Heart right ventricle (tissue), 16 donors: ENCODE measurements around the gene PPM1N. TPM values are rescaled to one million over a fixed set of nuclear protein-coding genes. Genes with fewer than 3 reads are reported as not detected.

Experiments used
- ATAC-seq, 8 donors: fragments of 200-7000 bp; cut with Tn5 transposase; one replicate each; pipeline ENCODE4 v1.9.1; 2020; ENCODE audit warnings: mild to moderate bottlenecking in 8 of 8, moderate library complexity in 8 of 8, moderate number of reproducible peaks in 1 of 8
- DNase-seq, 2 donors: peaks; one replicate each; pipeline ENCODE4 v3.0.0-alpha.2; 2020
- H3K27ac ChIP-seq, 10 donors: fragments of 200-600 bp; sonication (generic) in 2 of 10; one replicate each; pipeline versions ENCODE4 v1.5.0 to v1.8.0; 2020 to 2022; ENCODE audit warnings: mild to moderate bottlenecking in 3 of 10
- H3K27me3 ChIP-seq, 7 donors: fragments of 200-600 bp; one replicate each; pipeline ENCODE4 v1.8.0; 2021 to 2022; ENCODE audit warnings: mild to moderate bottlenecking in 2 of 7
- H3K36me3 ChIP-seq, 9 donors: fragments of 200-600 bp; sonication (generic) in 1 of 9; one replicate each; pipeline versions ENCODE4 v1.5.0 to v1.8.0; 2020 to 2022; ENCODE audit warnings: mild to moderate bottlenecking in 2 of 9
- H3K4me1 ChIP-seq, 9 donors: fragments of 200-600 bp; sonication (generic) in 1 of 9; one replicate each; pipeline versions ENCODE4 v1.5.0 to v1.8.0; 2020 to 2022; ENCODE audit warnings: mild to moderate bottlenecking in 4 of 9
- H3K4me3 ChIP-seq, 10 donors: fragments of 200-600 bp; sonication (generic) in 2 of 10; one replicate each; pipeline versions ENCODE4 v1.5.0 to v1.8.0; 2020 to 2022; ENCODE audit warnings: mild to moderate bottlenecking in 7 of 10, moderate library complexity in 2 of 10
- H3K9me3 ChIP-seq, 11 donors: fragments of 200-600 bp in 10 of 11; sonication (generic) in 2 of 11; one replicate each; pipeline versions ENCODE4 v1.5.0 to v1.8.0; 2013 to 2022; ENCODE audit warnings: mild to moderate bottlenecking in 2 of 11, control low read depth in 1 of 11, moderate library complexity in 1 of 11
- WGBS, 2 donors: extraction: QIAGEN DNeasy Blood & Tissue Kit; methylation state at CpG; one replicate each; pipeline ENCODE4 v1.1.7; 2013; ENCODE audit warnings: inconsistent platforms in 1 of 2; 5-methylcytosine and 5-hydroxymethylcytosine counted together
- intact Hi-C, 10 donors: fragments of 100-400 bp; cut with DNase I; formaldehyde crosslinking; loops; one replicate each; pipeline versions ENCODE4 v1.11.1 to v1.14.2; 2022
- polyA plus RNA-seq, 2 donors: library from polyadenylated mRNA; stranded (reverse); fragments of 200-250 nt; gene quantifications; one replicate each; pipeline ENCODE4 v1.2.3, GENCODE V29; 2013
- total RNA-seq, 10 donors: library from RNA; stranded (reverse); fragmentation: NEBNext Ultra II Directional in 3 of 10; extraction: Animal tissue kit (Norgen Biotek cat#: 25700) in 3 of 10; gene quantifications; one replicate each; pipeline versions ENCODE4 v1.2.1 to v1.2.4, GENCODE V29; 2021 to 2023
- TF ChIP-seq, protein P1 (sequence below), 9 donors: fragments of 200-600 bp; sonication (generic) in 2 of 9; IDR thresholded peaks; one replicate each; pipeline versions ENCODE4 v1.5.0 to v1.8.0; 2021 to 2022; ENCODE audit warnings: antibody characterized with exemption in 9 of 9, mild to moderate bottlenecking in 5 of 9, moderate library complexity in 1 of 9
- donor health status: Arrhythmogenic right ventricular cardiomyopathy.
- donor health status: ischemic (EF 13 %, LVEDD 7.1; RV severe dilation, severe dysfunction).
- donor health status: healthy with polysubstance abuse.
- donor health status: DM: no; HTN: yes; CAD: no.
- donor health status: DM: no; HTN: no; CAD: no.
- donor health status: ischemic (EF 25% LVEDD 6.9; RV normal size, moderate dysfunction).
- donor health status: ischemic (EF 25% LVEDD 5.7; RV mildly dilated, moderate dysfunction).
- donor health status: healthy.
- donor health status: DM: yes; HTN: yes; CAD: no.
- donor health status: Ischemic cardiomyopathy.
- donor health status: ischemic (EF 35%, LVEDD 5.7; RV mildly dilated, moderate dysfunction).
- donor health status: nonischemic (EF 11% LVEDD 7.7; RV severe dilation, severe dysfunction).
- donor health status: DM: yes; HTN: yes; CAD: no.
- donor health status: PGD.
- donor health status: ischemic (EF 29% LVEDD 5.4; RV normal size, mild dysfunction).
- donor health status: nonischemic (EF 23%, LVEDD 6.1; RV moderate dilation, normal function).

The PPM1N gene
- total and polyA plus RNA-seq, 12 donors = 0.32 to 3.6 (median 0.57) TPM; not detected in 5

DNA sequence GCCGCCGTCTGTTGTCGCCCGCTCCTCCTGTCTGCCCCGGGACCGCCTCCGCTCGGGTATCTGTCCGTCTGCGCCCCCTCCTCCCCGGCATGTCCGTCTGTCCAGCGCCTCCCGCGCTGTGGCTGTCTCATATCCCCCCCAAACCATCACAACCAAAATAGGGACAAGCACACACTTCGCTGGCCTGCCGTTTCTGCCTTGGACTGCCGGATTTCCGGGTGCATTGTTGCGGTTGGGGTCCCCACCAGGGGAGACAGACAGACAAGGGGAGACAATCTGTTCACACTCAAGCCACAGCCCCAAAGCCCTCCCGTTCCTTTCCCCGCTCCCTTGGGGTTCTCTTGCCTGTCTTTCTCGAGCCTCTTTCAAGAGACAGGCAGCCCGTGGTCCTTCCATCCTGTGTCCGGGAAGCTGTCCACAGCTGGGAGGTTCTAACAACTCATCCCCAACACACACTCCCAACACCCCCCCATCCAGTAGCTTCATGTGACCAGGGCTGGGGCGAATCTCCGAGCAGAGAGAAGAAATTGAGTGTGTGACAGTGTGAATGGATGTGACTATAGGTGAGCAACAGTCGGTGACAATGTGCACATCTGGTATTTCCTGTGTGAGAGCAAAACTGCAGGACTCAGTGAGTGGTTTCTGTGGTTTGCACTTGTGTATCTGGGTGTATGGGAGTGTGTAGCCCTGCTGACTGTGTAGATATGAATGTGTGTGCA lies 47.0 kb upstream of the PPM1N start:
- H3K4me3 ChIP-seq = peak overlapping the region; percentile 38 to 74 (median 64)
- H3K36me3 ChIP-seq = no peaks in the 10 kb centered on the region
- ATAC-seq (peak in 7 of 8 donors; percentile 3 to 25 (median 17)), DNase-seq (no peak)
- no peaks in the 10 kb centered on the region for H3K27me3 ChIP-seq
- WGBS, 2 donors = 4 to 5% methylated on average over 27 to 28 of the region's 28 CpGs
- TF ChIP-seq, protein P1, sequence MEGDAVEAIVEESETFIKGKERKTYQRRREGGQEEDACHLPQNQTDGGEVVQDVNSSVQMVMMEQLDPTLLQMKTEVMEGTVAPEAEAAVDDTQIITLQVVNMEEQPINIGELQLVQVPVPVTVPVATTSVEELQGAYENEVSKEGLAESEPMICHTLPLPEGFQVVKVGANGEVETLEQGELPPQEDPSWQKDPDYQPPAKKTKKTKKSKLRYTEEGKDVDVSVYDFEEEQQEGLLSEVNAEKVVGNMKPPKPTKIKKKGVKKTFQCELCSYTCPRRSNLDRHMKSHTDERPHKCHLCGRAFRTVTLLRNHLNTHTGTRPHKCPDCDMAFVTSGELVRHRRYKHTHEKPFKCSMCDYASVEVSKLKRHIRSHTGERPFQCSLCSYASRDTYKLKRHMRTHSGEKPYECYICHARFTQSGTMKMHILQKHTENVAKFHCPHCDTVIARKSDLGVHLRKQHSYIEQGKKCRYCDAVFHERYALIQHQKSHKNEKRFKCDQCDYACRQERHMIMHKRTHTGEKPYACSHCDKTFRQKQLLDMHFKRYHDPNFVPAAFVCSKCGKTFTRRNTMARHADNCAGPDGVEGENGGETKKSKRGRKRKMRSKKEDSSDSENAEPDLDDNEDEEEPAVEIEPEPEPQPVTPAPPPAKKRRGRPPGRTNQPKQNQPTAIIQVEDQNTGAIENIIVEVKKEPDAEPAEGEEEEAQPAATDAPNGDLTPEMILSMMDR (IDR thresholded peaks at IDR 0.05) = no peak
- H3K4me1 ChIP-seq = peaks cover 10 to 63% (median 32%) of the 10 kb centered on the region in 9 donors
- intact Hi-C loops = loop anchor here in 2 of 10 donors (2.0 kb wide), 1 partner anchor 18 kb away; no protein-coding TSS in a partner anchor
- H3K27ac ChIP-seq = peak overlapping the region; percentile 47 to 86 (median 82)
- H3K9me3 ChIP-seq = no peaks in the 10 kb centered on the region

DNA sequence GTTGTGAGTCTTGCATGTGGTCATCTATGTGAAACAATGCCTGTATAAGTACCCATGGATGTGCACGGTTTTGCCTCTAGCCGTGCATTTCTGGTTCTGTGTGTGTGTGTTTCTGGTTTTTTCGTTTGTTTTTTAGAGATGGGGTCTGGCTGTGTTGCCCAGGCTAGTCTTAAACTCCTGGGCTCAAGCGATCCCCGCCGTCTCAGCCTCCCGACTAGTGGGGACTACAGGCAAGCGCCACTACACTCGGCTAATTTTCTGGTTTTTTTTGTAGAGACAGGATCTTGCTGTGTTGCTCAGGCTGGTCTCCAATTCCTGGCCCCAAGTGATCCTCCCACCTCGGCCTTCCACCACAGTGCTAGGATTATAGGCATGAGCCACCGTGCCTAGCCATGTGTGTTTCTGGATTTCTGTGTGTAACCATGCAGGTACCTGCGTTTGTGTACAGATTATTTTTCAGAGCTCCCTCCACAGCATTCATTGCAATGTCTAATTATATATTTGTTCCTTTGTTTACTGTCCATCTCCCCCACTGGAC lies 46.3 kb upstream of the PPM1N start:
- Histone ChIP-seq H3K27me3 (no peaks in the 10 kb centered on the region), H3K36me3 (no peaks in the 10 kb centered on the region), H3K4me3 (no peak overlapping the region), H3K9me3 (no peaks in the 10 kb centered on the region), H3K27ac (peak overlapping the region in 2 of 10 donors; percentile 83 to 86), H3K4me1 (peaks cover 10 to 69% (median 33%) of the 10 kb centered on the region in 9 donors)
- ATAC-seq (no peak), DNase-seq (no peak)
- TF ChIP-seq, protein P1 (IDR thresholded peaks at IDR 0.05) = no peak
- WGBS, 2 donors = 80 to 83% methylated on average over 12 of the region's 12 CpGs
- intact Hi-C loops = loop anchor here in 2 of 10 donors (2.0 kb wide), 1 partner anchor 17 kb away; no protein-coding TSS in a partner anchor

DNA sequence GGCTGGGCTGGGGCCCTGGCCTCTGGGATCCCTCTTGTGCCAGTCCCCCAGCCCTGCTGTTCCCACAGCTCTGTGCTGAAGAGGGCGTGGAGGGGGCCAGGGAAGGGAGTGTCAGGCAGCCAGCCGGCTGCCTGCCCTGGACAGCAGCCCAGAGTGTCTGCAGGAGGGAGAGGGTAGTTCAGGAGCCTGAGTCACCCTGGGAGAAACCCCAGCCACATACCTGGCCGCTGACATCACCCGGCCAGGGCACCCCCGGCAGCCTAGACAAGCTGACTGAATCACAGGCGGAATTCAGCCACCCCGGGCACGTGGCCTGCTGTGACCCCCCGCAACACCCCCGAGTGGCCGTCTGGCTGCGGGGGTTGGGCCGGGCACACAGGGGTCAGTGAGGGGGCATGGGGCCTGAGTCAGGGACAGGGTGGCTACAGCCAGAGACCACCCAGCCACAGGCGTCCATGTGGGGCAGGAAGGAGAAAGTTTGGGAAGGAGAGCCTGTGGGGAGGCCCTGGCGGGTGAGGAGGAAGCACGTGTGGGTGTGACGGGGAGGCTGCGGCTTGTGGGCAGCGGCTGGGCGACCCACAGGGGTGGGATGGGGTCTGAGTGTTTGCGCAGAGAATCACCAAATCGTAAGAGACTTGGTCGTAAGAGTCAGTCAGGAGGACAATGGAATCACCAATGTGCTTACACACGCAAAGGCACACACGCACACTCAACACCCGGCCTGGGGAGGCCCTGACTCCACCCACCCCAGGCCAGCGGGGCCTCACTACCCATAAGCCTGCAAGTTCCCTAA lies 42.3 kb upstream of the PPM1N start:
- Histone ChIP-seq H3K36me3 (no peaks in the 10 kb centered on the region), H3K4me3 (peak overlapping the region in 5 of 10 donors; percentile 15 to 30 (median 26)), H3K27me3 (no peaks in the 10 kb centered on the region), H3K27ac (peak overlapping the region in 8 of 10 donors; percentile 69 to 82 (median 77)), H3K9me3 (no peaks in the 10 kb centered on the region), H3K4me1 (peaks cover 7 to 49% (median 25%) of the 10 kb centered on the region in 9 donors)
- WGBS, 2 donors = 14 to 15% methylated on average over 27 of the region's 27 CpGs
- ATAC-seq (peak; percentile 73 to 95 (median 93)), DNase-seq (peak; percentile 86 to 88)
- TF ChIP-seq, protein P1 (IDR thresholded peaks at IDR 0.05) = no peak
- intact Hi-C loops = no loop called here

DNA sequence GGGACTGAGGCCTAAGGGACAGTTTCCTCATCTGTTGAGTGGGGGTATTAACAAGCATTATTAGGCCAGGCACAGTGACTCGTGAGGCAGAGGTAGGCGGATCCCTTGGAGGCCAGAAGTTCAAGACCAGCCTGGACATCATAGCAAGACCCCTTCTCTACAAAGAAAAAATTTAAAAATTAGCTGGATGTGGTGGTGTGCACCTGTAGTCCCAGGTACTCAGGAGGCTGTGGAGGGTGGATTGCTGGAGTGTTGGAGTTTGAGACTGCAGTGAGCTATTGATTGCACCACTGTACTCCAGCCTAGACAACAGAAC lies 41.8 kb upstream of the PPM1N start:
- WGBS, 2 donors = 69 to 83% methylated on average over 2 of the region's 2 CpGs
- Histone ChIP-seq H3K4me1 (peaks cover 3 to 43% (median 19%) of the 10 kb centered on the region in 9 donors), H3K4me3 (no peak overlapping the region), H3K9me3 (no peaks in the 10 kb centered on the region), H3K36me3 (no peaks in the 10 kb centered on the region), H3K27ac (peak overlapping the region in 8 of 10 donors; percentile 69 to 82 (median 77)), H3K27me3 (no peaks in the 10 kb centered on the region)
- ATAC-seq (no peak), DNase-seq (no peak)
- TF ChIP-seq, protein P1 (IDR thresholded peaks at IDR 0.05) = no peak
- intact Hi-C loops = no loop called here
